OCI-LY3 (cell line): Measurements from ENCODE around the gene TMEM266.

Experiments
- H2AFZ ChIP-seq: fragments of 200-600, 300-600 bp; shearing (Covaris generic); 2 replicates; pipeline ENCODE4 v1.6.0; 2014; ENCODE audit warnings: antibody characterized with exemption, low read depth, low read length
- H3K27ac ChIP-seq: fragments of 200-600, 300-600 bp; sonication (generic); 2 replicates; pipeline ENCODE4 v1.5.1; 2014; ENCODE audit warnings: mild to moderate bottlenecking, low read length, moderate library complexity, mixed read lengths
- H3K27me3 ChIP-seq: fragments of 200-600, 300-600 bp; sonication (generic); 2 replicates; pipeline ENCODE4 v1.6.1; 2014; ENCODE audit warnings: low read depth, low read length, mixed read lengths
- H3K36me3 ChIP-seq: fragments of 200-600, 300-600 bp; sonication (generic); replicated peaks from 2 replicates; pipeline ENCODE3; 2014; ENCODE audit warnings: low read depth, low read length, mixed read lengths
- H3K4me1 ChIP-seq: fragments of 300-600, 200-600 bp; sonication (generic); 2 replicates; pipeline ENCODE4 v1.6.1; 2014; ENCODE audit warnings: low read length, mixed read lengths
- H3K4me2 ChIP-seq: fragments of 200-600, 300-600 bp; sonication (generic); 2 replicates; pipeline ENCODE4 v1.6.1; 2014; ENCODE audit warnings: low read length, mixed read lengths
- H3K4me3 ChIP-seq: fragments of 300-600, 200-600 bp; sonication (generic); 2 replicates; pipeline ENCODE4 v1.5.1; 2014; ENCODE audit warnings: antibody characterized with exemption, mild to moderate bottlenecking, low read length, moderate library complexity
- H3K79me2 ChIP-seq: fragments of 300-600, 200-600 bp; shearing (Covaris generic); 2 replicates; pipeline ENCODE4 v1.6.1; 2014; ENCODE audit warnings: mild to moderate bottlenecking, low read length, mixed read lengths
- H3K9ac ChIP-seq: fragments of 300-600, 200-600 bp; shearing (Covaris generic); 2 replicates; pipeline ENCODE4 v1.6.0; 2014; ENCODE audit warnings: mild to moderate bottlenecking, low read length, moderate library complexity
- H3K9me3 ChIP-seq: fragments of 200-600, 300-600 bp; shearing (Covaris generic); 2 replicates; pipeline ENCODE4 v1.6.1; 2014; ENCODE audit warnings: low read length, mixed read lengths; ENCODE audit not compliant: insufficient read depth
- H4K20me1 ChIP-seq: fragments of 200-600, 300-600 bp; sonication (generic); 2 replicates; pipeline ENCODE4 v1.6.1; 2016; ENCODE audit warnings: low read length, mixed read lengths; ENCODE audit not compliant: insufficient read depth
- EZH2phosphoT487 ChIP-seq: fragments of 200-600 bp; shearing (Covaris generic); IDR thresholded peaks from 2 replicates; pipeline ENCODE4 v1.6.1; 2018; ENCODE audit warnings: antibody characterized with exemption, mixed run types, low read depth
- TF ChIP-seq, protein P1 (sequence below): fragments of 200-600, 300-600 bp; sonication (generic); IDR thresholded peaks from 2 replicates; pipeline ENCODE4 v1.5.1; 2014; ENCODE audit warnings: antibody characterized with exemption, low read length, low read depth

The TMEM266 gene

GRCh38 chr15:76208786-76209424 lies 149.1 kb downstream of the TMEM266 start:
- H3K27me3 ChIP-seq = no peaks in the 10 kb centered on the region
- H3K4me3 ChIP-seq = no peak overlapping the region
- no peaks in the 10 kb centered on the region for H3K4me1 ChIP-seq
- no peaks in the 10 kb centered on the region for H4K20me1 ChIP-seq
- H2AFZ ChIP-seq = no peak overlapping the region
- H3K27ac ChIP-seq = no peak overlapping the region
- no peak overlapping the region for H3K9ac ChIP-seq
- peaks cover 24% of the 10 kb centered on the region for H3K36me3 ChIP-seq
- H3K4me2 ChIP-seq = no peak overlapping the region
- no peak for TF ChIP-seq EZH2phosphoT487
- TF ChIP-seq, protein P1, sequence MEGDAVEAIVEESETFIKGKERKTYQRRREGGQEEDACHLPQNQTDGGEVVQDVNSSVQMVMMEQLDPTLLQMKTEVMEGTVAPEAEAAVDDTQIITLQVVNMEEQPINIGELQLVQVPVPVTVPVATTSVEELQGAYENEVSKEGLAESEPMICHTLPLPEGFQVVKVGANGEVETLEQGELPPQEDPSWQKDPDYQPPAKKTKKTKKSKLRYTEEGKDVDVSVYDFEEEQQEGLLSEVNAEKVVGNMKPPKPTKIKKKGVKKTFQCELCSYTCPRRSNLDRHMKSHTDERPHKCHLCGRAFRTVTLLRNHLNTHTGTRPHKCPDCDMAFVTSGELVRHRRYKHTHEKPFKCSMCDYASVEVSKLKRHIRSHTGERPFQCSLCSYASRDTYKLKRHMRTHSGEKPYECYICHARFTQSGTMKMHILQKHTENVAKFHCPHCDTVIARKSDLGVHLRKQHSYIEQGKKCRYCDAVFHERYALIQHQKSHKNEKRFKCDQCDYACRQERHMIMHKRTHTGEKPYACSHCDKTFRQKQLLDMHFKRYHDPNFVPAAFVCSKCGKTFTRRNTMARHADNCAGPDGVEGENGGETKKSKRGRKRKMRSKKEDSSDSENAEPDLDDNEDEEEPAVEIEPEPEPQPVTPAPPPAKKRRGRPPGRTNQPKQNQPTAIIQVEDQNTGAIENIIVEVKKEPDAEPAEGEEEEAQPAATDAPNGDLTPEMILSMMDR = no peak
- no peaks in the 10 kb centered on the region for H3K9me3 ChIP-seq
- no peaks in the 10 kb centered on the region for H3K79me2 ChIP-seq

GRCh38 chr15:76209523-76209922 lies 149.7 kb downstream of the TMEM266 start:
- Histone ChIP-seq H3K4me3 (no peak overlapping the region), H3K4me2 (no peak overlapping the region), H3K79me2 (no peaks in the 10 kb centered on the region), H3K27me3 (no peaks in the 10 kb centered on the region), H3K4me1 (no peaks in the 10 kb centered on the region), H3K9me3 (no peaks in the 10 kb centered on the region), H4K20me1 (no peaks in the 10 kb centered on the region), H3K9ac (no peak overlapping the region), H2AFZ (no peak overlapping the region), H3K36me3 (peaks cover 30% of the 10 kb centered on the region), H3K27ac (no peak overlapping the region)
- TF ChIP-seq, protein P1 = no peak
- no peak for TF ChIP-seq EZH2phosphoT487

GRCh38 chr15:76209942-76210341 lies 150.2 kb downstream of the TMEM266 start:
- TF ChIP-seq, protein P1 = no peak
- TF ChIP-seq EZH2phosphoT487 = no peak
- no peaks in the 10 kb centered on the region for H4K20me1 ChIP-seq
- H2AFZ ChIP-seq = no peak overlapping the region
- H3K4me2 ChIP-seq = no peak overlapping the region
- H3K36me3 ChIP-seq = peaks cover 34% of the 10 kb centered on the region
- no peaks in the 10 kb centered on the region for H3K9me3 ChIP-seq
- H3K4me1 ChIP-seq = no peaks in the 10 kb centered on the region
- no peak overlapping the region for H3K4me3 ChIP-seq
- H3K79me2 ChIP-seq = no peaks in the 10 kb centered on the region
- H3K9ac ChIP-seq = no peak overlapping the region
- no peak overlapping the region for H3K27ac ChIP-seq
- no peaks in the 10 kb centered on the region for H3K27me3 ChIP-seq

GRCh38 chr15:76215634-76216033 lies 155.8 kb downstream of the TMEM266 start:
- Histone ChIP-seq H3K36me3 (peaks cover 43% of the 10 kb centered on the region), H3K4me3 (no peak overlapping the region), H3K79me2 (no peaks in the 10 kb centered on the region), H3K27me3 (no peaks in the 10 kb centered on the region), H3K9ac (no peak overlapping the region), H3K4me1 (no peaks in the 10 kb centered on the region), H3K27ac (no peak overlapping the region), H3K9me3 (no peaks in the 10 kb centered on the region), H4K20me1 (no peaks in the 10 kb centered on the region), H3K4me2 (no peak overlapping the region), H2AFZ (no peak overlapping the region)
- TF ChIP-seq, protein P1 = no peak
- no peak for TF ChIP-seq EZH2phosphoT487
